ENCODE data around the gene NUP153.

NUP153 gene

DNA sequence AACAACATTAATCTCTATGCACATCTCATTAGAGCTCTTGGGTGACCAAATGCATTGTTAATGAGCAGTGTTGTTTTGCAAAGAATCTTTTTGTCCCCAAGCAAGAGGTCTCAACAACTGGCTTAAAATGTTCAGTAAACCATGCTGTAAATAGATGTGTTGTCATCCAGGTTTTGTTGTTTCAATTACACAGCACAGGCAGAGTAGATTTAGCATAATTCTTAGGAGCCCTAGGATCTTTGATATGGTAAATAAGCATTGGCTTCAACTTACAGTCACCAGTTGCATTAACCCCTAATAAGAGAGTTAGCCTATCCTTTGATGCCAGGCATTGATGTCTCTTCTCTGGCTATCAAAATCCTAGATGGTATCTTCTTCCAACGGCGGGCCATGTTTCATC lies 23.3 kb downstream of the NUP153 start:
- TF ChIP-seq, protein P1, sequence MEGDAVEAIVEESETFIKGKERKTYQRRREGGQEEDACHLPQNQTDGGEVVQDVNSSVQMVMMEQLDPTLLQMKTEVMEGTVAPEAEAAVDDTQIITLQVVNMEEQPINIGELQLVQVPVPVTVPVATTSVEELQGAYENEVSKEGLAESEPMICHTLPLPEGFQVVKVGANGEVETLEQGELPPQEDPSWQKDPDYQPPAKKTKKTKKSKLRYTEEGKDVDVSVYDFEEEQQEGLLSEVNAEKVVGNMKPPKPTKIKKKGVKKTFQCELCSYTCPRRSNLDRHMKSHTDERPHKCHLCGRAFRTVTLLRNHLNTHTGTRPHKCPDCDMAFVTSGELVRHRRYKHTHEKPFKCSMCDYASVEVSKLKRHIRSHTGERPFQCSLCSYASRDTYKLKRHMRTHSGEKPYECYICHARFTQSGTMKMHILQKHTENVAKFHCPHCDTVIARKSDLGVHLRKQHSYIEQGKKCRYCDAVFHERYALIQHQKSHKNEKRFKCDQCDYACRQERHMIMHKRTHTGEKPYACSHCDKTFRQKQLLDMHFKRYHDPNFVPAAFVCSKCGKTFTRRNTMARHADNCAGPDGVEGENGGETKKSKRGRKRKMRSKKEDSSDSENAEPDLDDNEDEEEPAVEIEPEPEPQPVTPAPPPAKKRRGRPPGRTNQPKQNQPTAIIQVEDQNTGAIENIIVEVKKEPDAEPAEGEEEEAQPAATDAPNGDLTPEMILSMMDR (IDR thresholded peaks at IDR 0.05; ENCODE audit: low read depth, low read length), result no peak
- TF ChIP-seq, protein P2, sequence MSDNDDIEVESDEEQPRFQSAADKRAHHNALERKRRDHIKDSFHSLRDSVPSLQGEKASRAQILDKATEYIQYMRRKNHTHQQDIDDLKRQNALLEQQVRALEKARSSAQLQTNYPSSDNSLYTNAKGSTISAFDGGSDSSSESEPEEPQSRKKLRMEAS (IDR thresholded peaks at IDR 0.05; ENCODE audit: low read depth, low read length), result no peak
- no peak for TF ChIP-seq MYC (IDR thresholded peaks at IDR 0.05; ENCODE audit: low read depth, low read length)
- no peak for TF ChIP-seq POLR2A (IDR thresholded peaks at IDR 0.05; ENCODE audit: extremely low read depth, insufficient read length)
- DNase-seq (ENCODE audit: low read depth), result no peak
- no peak overlapping the region for H3K4me3 ChIP-seq (ENCODE audit: low read depth, low read length)

DNA sequence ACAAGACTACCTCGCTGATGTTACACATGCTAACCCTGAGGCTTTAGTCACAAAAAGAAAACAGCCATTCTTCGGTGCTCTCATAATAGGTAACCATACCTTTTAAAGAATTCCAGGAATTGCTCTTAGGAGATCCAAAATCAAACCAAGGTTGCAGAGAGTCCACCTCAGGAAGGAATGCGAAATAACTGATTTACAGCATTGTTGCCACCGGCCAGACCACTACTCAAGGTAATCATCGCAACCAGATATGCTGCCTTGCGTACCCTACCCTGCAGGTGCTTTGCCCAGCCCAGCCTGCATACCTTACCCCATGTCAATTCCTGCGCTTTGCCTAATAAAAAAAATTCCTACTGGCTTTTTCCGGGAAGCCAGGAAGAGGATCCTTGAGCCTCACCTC lies 27.0 kb downstream of the NUP153 start:
- TF ChIP-seq MYC (IDR thresholded peaks at IDR 0.05; ENCODE audit: low read depth, low read length) (no peak), POLR2A (IDR thresholded peaks at IDR 0.05; ENCODE audit: extremely low read depth, insufficient read length) (no peak)
- TF ChIP-seq, protein P1 (IDR thresholded peaks at IDR 0.05; ENCODE audit: low read depth, low read length), result no peak
- TF ChIP-seq, protein P2 (IDR thresholded peaks at IDR 0.05; ENCODE audit: low read depth, low read length), result no peak
- H3K4me3 ChIP-seq (ENCODE audit: low read depth, low read length), result no peak overlapping the region
- DNase-seq (ENCODE audit: low read depth), result no peak

DNA sequence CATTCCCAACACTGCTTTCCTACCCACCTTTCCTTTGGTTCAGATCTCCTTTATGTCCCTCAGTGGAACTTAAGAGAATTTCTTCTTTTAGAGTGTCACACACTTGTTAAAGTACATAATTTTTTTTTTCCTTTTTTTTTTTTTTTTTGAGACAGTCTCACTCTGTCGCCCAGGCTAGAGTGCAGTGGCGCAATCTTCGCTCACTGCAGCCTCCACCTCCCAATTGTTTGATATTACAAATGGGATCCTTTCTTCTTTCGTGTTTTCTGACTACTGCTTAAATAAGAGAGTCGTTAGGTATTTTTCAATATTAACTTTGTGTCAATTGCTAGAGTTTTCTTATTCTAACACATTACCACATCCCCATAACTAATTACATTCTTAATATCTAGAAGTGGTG lies 29.1 kb downstream of the NUP153 start:
- no peak overlapping the region for H3K4me3 ChIP-seq (ENCODE audit: low read depth, low read length)
- TF ChIP-seq, protein P2 (IDR thresholded peaks at IDR 0.05; ENCODE audit: low read depth, low read length), result no peak
- no peak for TF ChIP-seq MYC (IDR thresholded peaks at IDR 0.05; ENCODE audit: low read depth, low read length)
- no peak for TF ChIP-seq POLR2A (IDR thresholded peaks at IDR 0.05; ENCODE audit: extremely low read depth, insufficient read length)
- TF ChIP-seq, protein P1 (IDR thresholded peaks at IDR 0.05; ENCODE audit: low read depth, low read length), result no peak
- no peak for DNase-seq (ENCODE audit: low read depth)

DNA sequence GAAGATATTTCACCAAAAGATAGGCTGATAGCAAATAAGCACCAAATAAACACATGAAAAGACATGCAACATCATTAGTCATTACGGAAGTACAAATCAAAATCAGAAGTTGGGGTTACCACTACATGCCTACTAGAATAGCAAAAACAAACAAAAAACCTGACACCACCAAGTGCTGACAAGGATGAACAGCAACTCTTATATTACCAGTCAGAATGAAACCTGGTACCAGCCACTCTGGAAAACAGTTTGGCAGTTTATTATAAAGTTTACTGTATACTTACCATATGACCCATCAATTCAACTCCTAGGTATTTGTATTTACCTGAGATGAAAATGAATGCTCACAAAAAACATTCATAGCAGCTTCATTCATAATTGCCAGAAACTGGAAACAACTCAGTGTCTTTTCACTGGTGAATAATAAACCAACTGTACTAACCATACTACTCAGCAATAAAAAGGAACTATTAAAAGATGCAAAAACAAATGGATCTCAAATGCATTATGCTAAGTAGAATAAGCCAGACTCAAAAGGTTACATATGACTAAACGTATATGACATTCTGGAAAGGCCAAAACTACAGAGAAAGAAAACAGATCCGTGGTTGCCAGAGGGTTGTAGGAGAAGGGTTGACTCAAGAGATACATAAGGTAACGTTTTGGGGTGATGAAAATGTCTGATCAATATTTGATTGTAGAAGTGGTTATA lies 33.0 kb downstream of the NUP153 start:
- TF ChIP-seq, protein P2 (IDR thresholded peaks at IDR 0.05; ENCODE audit: low read depth, low read length), result no peak
- TF ChIP-seq MYC (IDR thresholded peaks at IDR 0.05; ENCODE audit: low read depth, low read length) (no peak), POLR2A (IDR thresholded peaks at IDR 0.05; ENCODE audit: extremely low read depth, insufficient read length) (no peak)
- TF ChIP-seq, protein P1 (IDR thresholded peaks at IDR 0.05; ENCODE audit: low read depth, low read length), result no peak
- no peak overlapping the region for H3K4me3 ChIP-seq (ENCODE audit: low read depth, low read length)
- no peak for DNase-seq (ENCODE audit: low read depth)

DNA sequence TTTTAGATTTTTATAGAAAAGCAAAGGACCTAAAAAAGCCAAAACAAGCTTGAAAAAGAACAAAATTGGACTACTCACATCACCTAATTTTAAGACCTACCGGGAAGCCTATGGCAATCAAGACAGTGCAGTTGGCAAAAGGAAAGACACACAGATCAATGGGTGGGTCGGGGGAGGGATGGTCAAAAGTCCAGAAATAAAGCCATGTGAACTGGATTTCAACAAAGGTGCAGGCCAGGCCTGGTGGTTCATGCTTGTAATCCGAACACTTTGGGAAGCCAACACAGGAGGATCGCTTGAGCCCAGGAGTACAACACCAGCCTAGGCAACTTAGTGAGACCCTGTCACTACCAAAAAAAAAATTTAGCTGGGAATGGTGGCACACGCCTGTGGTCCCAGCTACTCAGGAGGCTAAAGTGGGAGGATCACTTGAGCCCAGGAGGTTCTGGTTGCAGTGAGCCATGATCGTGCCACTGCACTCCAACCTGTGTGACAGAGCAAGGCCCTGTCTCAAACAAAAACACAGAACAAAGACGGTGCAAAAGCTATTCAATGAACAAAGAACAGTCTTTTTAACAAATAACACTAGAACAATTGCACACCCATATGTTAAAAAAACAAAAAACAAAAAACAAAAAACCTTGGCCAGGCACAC lies 34.5 kb downstream of the NUP153 start:
- no peak overlapping the region for H3K4me3 ChIP-seq (ENCODE audit: low read depth, low read length)
- TF ChIP-seq, protein P1 (IDR thresholded peaks at IDR 0.05; ENCODE audit: low read depth, low read length), result no peak
- TF ChIP-seq POLR2A (IDR thresholded peaks at IDR 0.05; ENCODE audit: extremely low read depth, insufficient read length) (no peak), MYC (IDR thresholded peaks at IDR 0.05; ENCODE audit: low read depth, low read length) (no peak)
- TF ChIP-seq, protein P2 (IDR thresholded peaks at IDR 0.05; ENCODE audit: low read depth, low read length), result no peak
- no peak for DNase-seq (ENCODE audit: low read depth)

All from NB4 (cell line).